Astrocyte (in vitro differentiated cells and primary cell): ENCODE measurements around the gene PPP2R2D. TPM values are rescaled to one million over a fixed set of nuclear protein-coding genes. Genes with fewer than 3 reads are reported as not detected.

Experiments
- DNase-seq: peaks from one replicate; pipeline ENCODE4 v3.0.0-alpha.2; 2010; ENCODE audit warnings: low read depth
- FAIRE-seq: peaks from 2 replicates; lab custom pipeline; 2011; peaks lifted over from hg19 to GRCh38; lab: Jason Lieb, UNC
- H2AFZ ChIP-seq: 2 replicates; pipeline ENCODE4 v1.6.0; 2012; ENCODE audit warnings: low read depth, low read length, inconsistent platforms
- H3K27ac ChIP-seq: 2 replicates; pipeline ENCODE4 v1.5.1; 2011; ENCODE audit warnings: low read depth, low read length, inconsistent platforms
- H3K27me3 ChIP-seq: 2 replicates; pipeline ENCODE4 v1.6.0; 2011; ENCODE audit warnings: low read length, inconsistent platforms; ENCODE audit not compliant: insufficient read depth
- H3K36me3 ChIP-seq: 2 replicates; pipeline ENCODE4 v1.5.1; 2011; ENCODE audit warnings: low read length, inconsistent platforms; ENCODE audit not compliant: insufficient read depth
- H3K4me1 ChIP-seq: 2 replicates; pipeline ENCODE4 v1.5.1; 2011; ENCODE audit warnings: low read length, inconsistent platforms; ENCODE audit not compliant: insufficient read depth
- H3K4me2 ChIP-seq: 2 replicates; pipeline ENCODE4 v1.6.0; 2012; ENCODE audit warnings: low read length, inconsistent platforms
- H3K4me3 ChIP-seq: 2 replicates; pipeline ENCODE4 v1.5.1; 2011; ENCODE audit warnings: low read depth, mild to moderate bottlenecking, low read length, inconsistent platforms; ENCODE audit not compliant: insufficient read depth
- H3K79me2 ChIP-seq: 2 replicates; pipeline ENCODE4 v1.6.0; 2012; ENCODE audit warnings: mild to moderate bottlenecking, low read length, inconsistent platforms; ENCODE audit not compliant: insufficient read depth
- H3K9ac ChIP-seq: 2 replicates; pipeline ENCODE4 v1.6.0; 2012; ENCODE audit warnings: mild to moderate bottlenecking, low read length, inconsistent platforms
- H3K9me3 ChIP-seq: 2 replicates; pipeline ENCODE4 v1.5.1; 2012; ENCODE audit warnings: low read depth, mild to moderate bottlenecking, low read length, inconsistent platforms; ENCODE audit not compliant: insufficient read depth
- H4K20me1 ChIP-seq: 2 replicates; pipeline ENCODE4 v1.6.0; 2012; ENCODE audit warnings: low read length, inconsistent platforms; ENCODE audit not compliant: insufficient read depth
- H3K27ac Mint-ChIP-seq: one replicate; pipeline ENCODE4 v1.8.0; 2021; ENCODE audit warnings: mild to moderate bottlenecking, mixed read lengths; ENCODE audit not compliant: unreplicated experiment
- H3K27me3 Mint-ChIP-seq: one replicate; pipeline ENCODE4 v1.8.0; 2021; ENCODE audit warnings: low read depth, mixed read lengths; ENCODE audit not compliant: unreplicated experiment
- H3K36me3 Mint-ChIP-seq: one replicate; pipeline ENCODE4 v1.8.0; 2021; ENCODE audit warnings: low read depth, mixed read lengths; ENCODE audit not compliant: unreplicated experiment
- H3K4me1 Mint-ChIP-seq: one replicate; pipeline ENCODE4 v1.8.0; 2021; ENCODE audit warnings: low read depth, mixed read lengths; ENCODE audit not compliant: unreplicated experiment
- H3K4me3 Mint-ChIP-seq: one replicate; pipeline ENCODE4 v1.8.0; 2021; ENCODE audit warnings: mild to moderate bottlenecking, moderate library complexity, mixed read lengths; ENCODE audit not compliant: unreplicated experiment
- H3K9me3 Mint-ChIP-seq: one replicate; pipeline ENCODE4 v1.8.0; 2021; ENCODE audit warnings: mild to moderate bottlenecking, mixed read lengths; ENCODE audit not compliant: unreplicated experiment
- CTCF ChIP-seq: IDR thresholded peaks from 2 replicates; pipeline ENCODE4 v1.5.1; 2011; ENCODE audit warnings: low read depth, mild to moderate bottlenecking, inconsistent platforms, low read length, moderate library complexity; ENCODE audit not compliant: insufficient read depth
- EZH2 ChIP-seq: IDR thresholded peaks from 2 replicates; pipeline ENCODE4 v1.6.1; 2012; ENCODE audit warnings: mild to moderate bottlenecking, low read length, inconsistent platforms; ENCODE audit not compliant: insufficient read depth
- total RNA-seq: library from RNA; stranded (reverse); gene quantifications from 2 replicates; pipeline ENCODE4 v1.2.1, GENCODE V29; 2021

The PPP2R2D gene
- total RNA-seq, 1 donor from 2014 or later = 32.5 TPM

GRCh38 chr10:131981429-131982184 lies 80.8 kb downstream of the PPP2R2D start, which contains the start of gene BNIP3:
Gene BNIP3 (minus strand): TSS chr10:131981923. CDS start chr10:131981806, 117 bp downstream.
- H3K36me3 ChIP-seq = no peaks in the 10 kb centered on the region
- peaks cover 6% of the 10 kb centered on the region for H3K27me3 Mint-ChIP-seq
- H3K9ac ChIP-seq = peak within 1 kb of the TSS; percentile 83
- no peak for FAIRE-seq
- H3K9me3 ChIP-seq = no peaks in the 10 kb centered on the region
- peak within 1 kb of the TSS; percentile 93 for H3K27ac Mint-ChIP-seq
- TF ChIP-seq CTCF = no peak
- TF ChIP-seq EZH2 = no peak
- peak within 1 kb of the TSS; percentile 78 for H3K4me3 ChIP-seq
- H3K4me3 Mint-ChIP-seq = peak within 1 kb of the TSS; percentile 90
- H3K79me2 ChIP-seq = peaks cover 44% of the 10 kb centered on the region
- peak within 1 kb of the TSS; percentile 82 for H2AFZ ChIP-seq
- peaks cover 22% of the 10 kb centered on the region for H3K4me1 Mint-ChIP-seq
- H3K27me3 ChIP-seq = no peaks in the 10 kb centered on the region
- H3K9me3 Mint-ChIP-seq = peaks cover 2% of the 10 kb centered on the region
- peak; percentile 81 for DNase-seq
- H4K20me1 ChIP-seq = peaks cover 34% of the 10 kb centered on the region
- H3K36me3 Mint-ChIP-seq = peaks cover 8% of the 10 kb centered on the region
- no peak within 1 kb of the TSS for H3K27ac ChIP-seq
- peak within 1 kb of the TSS; percentile 98 for H3K4me2 ChIP-seq
- H3K4me1 ChIP-seq = peaks cover 17% of the 10 kb centered on the region

GRCh38 chr10:131982185-131982756 lies 81.5 kb downstream of the PPP2R2D start:
- H3K27me3 Mint-ChIP-seq = peaks cover 6% of the 10 kb centered on the region
- Histone ChIP-seq H3K4me3 (peak overlapping the region; percentile 60), H3K27ac (no peak overlapping the region), H3K36me3 (no peaks in the 10 kb centered on the region), H3K9ac (peak overlapping the region; percentile 71), H3K79me2 (peaks cover 39% of the 10 kb centered on the region), H3K27me3 (no peaks in the 10 kb centered on the region), H4K20me1 (peaks cover 30% of the 10 kb centered on the region), H3K4me1 (peaks cover 17% of the 10 kb centered on the region), H3K4me2 (peak overlapping the region; percentile 98), H2AFZ (peak overlapping the region; percentile 82), H3K9me3 (no peaks in the 10 kb centered on the region)
- H3K4me3 Mint-ChIP-seq = peak overlapping the region; percentile 71
- H3K36me3 Mint-ChIP-seq = peaks cover 10% of the 10 kb centered on the region
- no peak overlapping the region for H3K27ac Mint-ChIP-seq
- H3K9me3 Mint-ChIP-seq = peaks cover 2% of the 10 kb centered on the region
- TF ChIP-seq CTCF (no peak), EZH2 (no peak)
- DNase-seq (no peak), FAIRE-seq (no peak)
- peaks cover 22% of the 10 kb centered on the region for H3K4me1 Mint-ChIP-seq
